Measurements from ENCODE around the gene GCGR. TPM values are rescaled to one million over a fixed set of nuclear protein-coding genes. Genes with fewer than 3 reads are reported as not detected.

The GCGR gene
- total RNA-seq, 2 experiments from 2014 or later: not detected

DNA sequence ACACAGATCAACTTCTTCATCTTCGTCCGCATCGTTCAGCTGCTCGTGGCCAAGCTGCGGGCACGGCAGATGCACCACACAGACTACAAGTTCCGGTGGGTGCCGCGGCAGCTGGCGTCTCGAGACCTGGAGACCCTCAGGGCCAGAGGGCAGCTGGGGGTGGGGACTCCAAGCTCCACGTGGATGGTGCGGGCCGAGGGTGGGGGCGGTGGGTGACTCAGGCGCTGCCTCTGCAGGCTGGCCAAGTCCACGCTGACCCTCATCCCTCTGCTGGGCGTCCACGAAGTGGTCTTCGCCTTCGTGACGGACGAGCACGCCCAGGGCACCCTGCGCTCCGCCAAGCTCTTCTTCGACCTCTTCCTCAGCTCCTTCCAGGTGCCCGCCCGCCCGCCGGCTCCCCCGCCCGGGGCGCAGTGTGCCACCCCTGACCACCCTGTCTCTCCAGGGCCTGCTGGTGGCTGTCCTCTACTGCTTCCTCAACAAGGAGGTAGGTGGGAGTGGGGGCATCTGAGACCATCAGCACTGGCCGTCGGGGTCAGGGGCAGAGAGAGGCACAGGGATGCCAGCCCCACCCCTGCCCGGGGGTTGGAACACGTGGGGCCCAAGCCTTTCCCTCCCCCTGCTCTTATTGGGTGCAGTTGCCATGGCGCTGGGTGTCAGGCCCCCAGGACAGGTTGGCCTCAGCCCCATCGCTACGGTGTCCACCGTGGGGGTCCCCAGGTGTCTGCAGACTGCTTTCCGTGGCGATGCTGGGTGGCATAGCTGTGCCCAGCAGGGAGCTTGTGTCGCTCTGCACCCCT is 8.8 kb downstream of the GCGR start:
- Histone ChIP-seq H3K27me3 (ENCODE audit: control insufficient read depth in 1 of 2, insufficient read depth in 2 of 2, low read length in 2 of 2) (peaks cover 2 to 18% of the 10 kb centered on the region in 2 experiments), H3K27ac (ENCODE audit: low read depth in 1 of 2, low read length in 2 of 2) (no peak overlapping the region), H3K4me3 (ENCODE audit: low read length) (no peak overlapping the region), H3K9me3 (ENCODE audit: control insufficient read depth in 1 of 2, insufficient read depth in 1 of 2, low read length in 2 of 2) (no peaks in the 10 kb centered on the region), H3K36me3 (ENCODE audit: insufficient read depth, low read length) (no peaks in the 10 kb centered on the region), H3K4me1 (ENCODE audit: insufficient read depth, low read length) (no peaks in the 10 kb centered on the region)
- ATAC-seq (ENCODE audit: poor library complexity) (no peak), DNase-seq (no peak)
- CTCF ChIA-PET: no interaction called here
- Mint-ChIP-seq H3K9me3 (no peaks in the 10 kb centered on the region), H3K4me3 (no peak overlapping the region), H3K27ac (no peak overlapping the region), H3K36me3 (ENCODE audit: low read depth) (no peaks in the 10 kb centered on the region), H3K27me3 (peaks cover 27% of the 10 kb centered on the region), H3K4me1 (ENCODE audit: low read depth) (no peaks in the 10 kb centered on the region)
- intact Hi-C loops (cut with DNase I, micrococcal nuclease): no loop called here
- TF ChIP-seq, protein P1, sequence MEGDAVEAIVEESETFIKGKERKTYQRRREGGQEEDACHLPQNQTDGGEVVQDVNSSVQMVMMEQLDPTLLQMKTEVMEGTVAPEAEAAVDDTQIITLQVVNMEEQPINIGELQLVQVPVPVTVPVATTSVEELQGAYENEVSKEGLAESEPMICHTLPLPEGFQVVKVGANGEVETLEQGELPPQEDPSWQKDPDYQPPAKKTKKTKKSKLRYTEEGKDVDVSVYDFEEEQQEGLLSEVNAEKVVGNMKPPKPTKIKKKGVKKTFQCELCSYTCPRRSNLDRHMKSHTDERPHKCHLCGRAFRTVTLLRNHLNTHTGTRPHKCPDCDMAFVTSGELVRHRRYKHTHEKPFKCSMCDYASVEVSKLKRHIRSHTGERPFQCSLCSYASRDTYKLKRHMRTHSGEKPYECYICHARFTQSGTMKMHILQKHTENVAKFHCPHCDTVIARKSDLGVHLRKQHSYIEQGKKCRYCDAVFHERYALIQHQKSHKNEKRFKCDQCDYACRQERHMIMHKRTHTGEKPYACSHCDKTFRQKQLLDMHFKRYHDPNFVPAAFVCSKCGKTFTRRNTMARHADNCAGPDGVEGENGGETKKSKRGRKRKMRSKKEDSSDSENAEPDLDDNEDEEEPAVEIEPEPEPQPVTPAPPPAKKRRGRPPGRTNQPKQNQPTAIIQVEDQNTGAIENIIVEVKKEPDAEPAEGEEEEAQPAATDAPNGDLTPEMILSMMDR (IDR thresholded peaks at IDR 0.05): no peak
- POLR2A ChIA-PET: interaction anchor here (0.6 kb wide), 1 partner anchor 21 kb away, joined by 3 read pairs; no protein-coding TSS in a partner anchor

DNA sequence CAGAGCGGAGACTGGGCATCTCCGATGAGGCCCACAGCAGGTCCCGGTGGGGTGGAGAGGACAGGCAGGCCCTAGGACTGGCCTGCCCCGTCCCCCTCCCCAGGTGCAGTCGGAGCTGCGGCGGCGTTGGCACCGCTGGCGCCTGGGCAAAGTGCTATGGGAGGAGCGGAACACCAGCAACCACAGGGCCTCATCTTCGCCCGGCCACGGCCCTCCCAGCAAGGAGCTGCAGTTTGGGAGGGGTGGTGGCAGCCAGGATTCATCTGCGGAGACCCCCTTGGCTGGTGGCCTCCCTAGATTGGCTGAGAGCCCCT is 9.4 kb downstream of the GCGR start:
- intact Hi-C loops (cut with DNase I, micrococcal nuclease): no loop called here
- peaks cover 2 to 18% of the 10 kb centered on the region in 2 experiments for H3K27me3 ChIP-seq (ENCODE audit: control insufficient read depth in 1 of 2, insufficient read depth in 2 of 2, low read length in 2 of 2)
- no peak overlapping the region for H3K4me3 ChIP-seq (ENCODE audit: low read length)
- TF ChIP-seq, protein P1 (IDR thresholded peaks at IDR 0.05): no peak
- Mint-ChIP-seq H3K36me3 (ENCODE audit: low read depth) (no peaks in the 10 kb centered on the region), H3K4me1 (ENCODE audit: low read depth) (no peaks in the 10 kb centered on the region), H3K4me3 (no peak overlapping the region), H3K9me3 (no peaks in the 10 kb centered on the region), H3K27ac (no peak overlapping the region), H3K27me3 (peaks cover 27% of the 10 kb centered on the region)
- no peaks in the 10 kb centered on the region for H3K4me1 ChIP-seq (ENCODE audit: insufficient read depth, low read length)
- no peaks in the 10 kb centered on the region for H3K36me3 ChIP-seq (ENCODE audit: insufficient read depth, low read length)
- ChIA-PET CTCF (no interaction called here), POLR2A (interaction anchor here (0.6 kb wide), 1 partner anchor 20 kb away, joined by 3 read pairs; no protein-coding TSS in a partner anchor)
- no peaks in the 10 kb centered on the region for H3K9me3 ChIP-seq (ENCODE audit: control insufficient read depth in 1 of 2, insufficient read depth in 1 of 2, low read length in 2 of 2)
- no peak overlapping the region for H3K27ac ChIP-seq (ENCODE audit: low read depth in 1 of 2, low read length in 2 of 2)
- DNase-seq (no peak), ATAC-seq (ENCODE audit: poor library complexity) (no peak)

DNA sequence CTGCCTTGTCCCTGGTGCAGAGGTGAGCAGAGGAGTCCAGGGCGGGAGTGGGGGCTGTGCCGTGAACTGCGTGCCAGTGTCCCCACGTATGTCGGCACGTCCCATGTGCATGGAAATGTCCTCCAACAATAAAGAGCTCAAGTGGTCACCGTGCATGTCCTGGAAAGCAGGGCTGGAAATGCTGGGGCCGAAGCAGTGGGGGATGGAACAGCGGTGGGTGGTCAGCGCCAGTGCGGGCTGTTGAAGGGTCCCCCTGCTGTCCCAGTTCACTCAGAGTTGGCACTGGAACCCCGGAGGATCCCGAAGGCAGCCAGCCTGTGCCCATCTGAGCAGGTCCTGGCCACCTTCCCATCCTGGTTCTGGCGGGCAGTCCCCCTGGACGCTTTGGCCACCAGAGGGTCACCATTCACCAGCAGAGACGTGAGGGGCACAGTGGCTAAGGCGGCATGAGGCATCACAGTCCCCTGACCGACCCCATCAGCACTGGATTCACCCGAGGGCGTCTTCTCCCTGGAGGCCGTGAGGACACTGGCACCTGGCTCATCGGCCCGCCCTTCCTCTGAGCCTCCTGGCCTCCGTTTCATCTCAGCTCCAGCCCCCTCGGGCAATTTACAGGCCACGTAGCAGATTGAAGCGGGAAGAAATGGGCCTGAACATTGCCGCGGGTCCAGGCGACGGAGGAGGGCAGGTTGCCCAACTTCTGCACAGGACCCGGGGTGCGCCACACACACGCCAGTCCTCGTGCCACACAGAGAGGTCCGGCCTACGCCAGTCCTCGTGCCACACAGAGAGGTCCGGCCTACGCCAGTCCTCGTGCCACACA is 10.1 kb downstream of the GCGR start:
- Histone ChIP-seq H3K9me3 (ENCODE audit: control insufficient read depth in 1 of 2, insufficient read depth in 1 of 2, low read length in 2 of 2) (no peaks in the 10 kb centered on the region), H3K27me3 (ENCODE audit: control insufficient read depth in 1 of 2, insufficient read depth in 2 of 2, low read length in 2 of 2) (peaks cover 2 to 18% of the 10 kb centered on the region in 2 experiments), H3K4me1 (ENCODE audit: insufficient read depth, low read length) (no peaks in the 10 kb centered on the region), H3K36me3 (ENCODE audit: insufficient read depth, low read length) (no peaks in the 10 kb centered on the region), H3K27ac (ENCODE audit: low read depth in 1 of 2, low read length in 2 of 2) (no peak overlapping the region), H3K4me3 (ENCODE audit: low read length) (no peak overlapping the region)
- no peaks in the 10 kb centered on the region for H3K36me3 Mint-ChIP-seq (ENCODE audit: low read depth)
- DNase-seq (no peak), ATAC-seq (ENCODE audit: poor library complexity) (no peak)
- H3K9me3 Mint-ChIP-seq: no peaks in the 10 kb centered on the region
- no peak overlapping the region for H3K4me3 Mint-ChIP-seq
- ChIA-PET CTCF (no interaction called here), POLR2A (no interaction called here)
- no peaks in the 10 kb centered on the region for H3K4me1 Mint-ChIP-seq (ENCODE audit: low read depth)
- H3K27me3 Mint-ChIP-seq: peaks cover 22% of the 10 kb centered on the region
- intact Hi-C loops (cut with DNase I, micrococcal nuclease): no loop called here
- no peak overlapping the region for H3K27ac Mint-ChIP-seq
- TF ChIP-seq, protein P1 (IDR thresholded peaks at IDR 0.05): no peak

Measured in CD4-positive, alpha-beta T cell (primary cell).